Middle frontal gyrus (tissue), 1 donor: ENCODE results near the gene THSD1.
"Not testable (repeated sequence)": the region's sequence is repeated elsewhere in the genome, so short reads cannot be mapped to it uniquely, and the experiment has no call there.

Experiments
- DNase-seq: peaks from one replicate; pipeline ENCODE4 v3.0.0-alpha.2; 2015; ENCODE audit warnings: low spot score; ENCODE audit errors: extremely low spot score

THSD1 gene

DNA sequence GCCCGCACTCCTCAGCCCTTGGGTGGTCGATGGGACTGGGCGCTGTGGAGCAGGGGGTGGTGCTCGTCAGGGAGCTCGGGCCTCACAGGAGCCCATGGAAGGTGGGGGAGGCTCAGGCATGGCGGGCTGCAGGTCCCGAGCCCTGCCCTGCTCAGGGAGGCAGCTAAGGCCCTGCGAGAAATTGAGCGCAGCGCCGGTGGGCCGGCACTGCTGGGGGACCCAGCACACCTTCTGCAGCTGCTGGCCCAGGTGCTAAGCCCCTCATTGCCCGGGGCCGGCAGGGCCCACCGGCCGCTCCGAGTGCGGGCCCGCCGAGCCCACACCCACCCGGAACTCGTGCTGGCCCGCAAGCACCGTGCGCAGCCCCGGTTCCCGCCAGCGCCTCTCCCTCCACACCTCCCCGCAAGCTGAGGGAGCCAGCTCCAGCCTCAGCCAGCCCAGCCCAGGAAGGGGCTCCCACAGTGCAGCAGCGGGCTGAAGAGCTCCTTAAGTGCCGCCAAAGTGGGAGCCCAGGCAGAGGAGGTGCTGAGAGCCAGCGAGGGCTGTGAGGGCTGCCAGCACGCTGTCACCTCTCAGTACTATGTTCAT is 2.2 kb upstream of the THSD1 start:
- not testable (repeated sequence) for DNase-seq

DNA sequence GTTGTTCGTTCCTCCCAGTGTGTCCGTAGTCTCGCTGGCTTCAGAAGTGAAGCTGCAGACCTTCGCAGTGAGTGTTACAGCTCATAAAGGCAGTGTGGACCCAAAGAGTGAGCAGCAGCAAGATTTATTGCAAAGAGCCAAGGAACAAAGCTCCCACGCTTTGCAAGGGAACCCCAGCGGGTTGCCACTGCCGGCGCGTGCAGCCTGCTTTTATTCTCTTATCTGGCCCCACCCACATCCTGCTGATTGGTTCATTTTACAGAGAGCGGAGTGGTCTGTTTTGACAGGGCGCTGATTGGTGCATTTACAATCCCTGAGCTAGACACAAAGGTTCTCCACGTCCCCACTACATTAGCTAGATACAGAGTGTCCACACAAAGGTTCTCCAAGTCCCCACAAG is 1.5 kb upstream of the THSD1 start:
- DNase-seq: not testable (repeated sequence)

DNA sequence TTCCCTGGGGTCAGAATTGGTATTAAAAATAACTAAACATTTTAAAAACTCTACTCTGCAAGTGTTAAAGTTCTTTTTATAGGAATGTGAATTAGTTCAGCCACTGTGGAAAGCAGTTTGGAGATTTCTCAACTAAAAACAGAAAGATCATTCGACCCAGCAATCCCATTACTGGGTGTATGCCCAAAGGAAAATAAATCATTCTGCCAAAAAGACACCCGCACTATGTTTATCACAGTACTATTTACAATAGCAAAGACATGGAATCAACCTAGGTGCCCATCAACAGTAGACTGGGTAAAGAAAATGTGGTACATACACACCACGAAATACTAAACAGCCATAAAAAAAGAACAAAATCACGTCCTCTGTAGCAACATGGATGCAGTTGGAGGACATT is 657 bp upstream of the THSD1 start:
- DNase-seq: no peak

DNA sequence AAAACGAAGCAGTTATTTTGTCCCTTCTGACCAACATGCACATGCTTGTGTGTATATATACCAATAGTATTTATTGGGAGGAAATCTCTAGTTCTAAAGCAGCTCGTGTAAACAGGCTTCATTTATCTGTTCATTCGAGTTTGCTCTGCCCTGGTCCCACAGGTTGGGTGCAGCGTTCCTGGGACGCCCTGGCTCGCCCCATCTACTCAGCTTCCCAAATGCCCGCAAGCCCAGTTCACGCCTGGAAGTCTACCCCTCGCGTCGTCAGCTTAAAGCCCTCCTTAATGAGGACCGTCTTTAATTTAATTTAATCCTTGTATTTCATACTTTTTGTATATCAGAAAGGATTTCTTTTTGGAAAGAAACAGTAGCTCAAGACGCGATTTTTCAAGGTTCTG is 604 bp downstream of the THSD1 start:
- no peak for DNase-seq

DNA sequence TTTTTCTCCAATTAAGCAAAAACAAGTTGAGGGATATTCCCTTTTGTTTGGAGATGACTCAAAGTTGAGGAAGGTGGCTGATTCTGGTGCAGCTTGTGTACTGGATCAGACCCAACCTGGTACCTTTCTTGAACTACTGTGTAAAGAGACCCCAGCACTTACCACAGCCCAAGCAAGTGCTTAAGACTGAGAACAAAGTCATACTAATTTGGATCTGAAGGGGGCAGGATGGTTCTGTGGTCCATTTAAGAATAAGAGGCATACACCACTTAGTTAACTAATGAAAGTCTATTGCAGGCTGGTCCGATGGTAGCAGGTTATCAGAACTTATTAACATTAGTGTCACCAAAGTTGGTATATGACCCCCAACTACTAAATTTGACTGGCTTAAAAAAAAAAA is 6.3 kb downstream of the THSD1 start:
- DNase-seq: no peak

DNA sequence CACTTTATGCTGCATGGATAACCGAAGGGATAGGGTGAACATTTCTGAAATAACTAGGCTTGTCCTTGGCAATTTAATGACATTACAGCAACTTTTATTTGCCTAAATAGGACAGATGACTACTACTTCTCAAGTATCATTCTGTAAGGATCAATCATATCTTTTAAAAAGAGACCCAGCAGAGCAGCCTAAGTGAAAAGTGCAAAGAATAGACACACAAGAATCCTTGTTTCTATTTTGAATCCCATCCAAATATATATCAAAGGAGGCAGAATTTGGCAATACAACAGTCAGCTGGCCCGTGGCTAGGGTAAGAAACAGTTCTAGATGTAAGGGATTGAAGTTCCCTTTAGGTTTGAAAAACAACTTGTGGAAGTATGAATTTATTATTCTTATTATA is 6.9 kb downstream of the THSD1 start:
- DNase-seq: no peak

DNA sequence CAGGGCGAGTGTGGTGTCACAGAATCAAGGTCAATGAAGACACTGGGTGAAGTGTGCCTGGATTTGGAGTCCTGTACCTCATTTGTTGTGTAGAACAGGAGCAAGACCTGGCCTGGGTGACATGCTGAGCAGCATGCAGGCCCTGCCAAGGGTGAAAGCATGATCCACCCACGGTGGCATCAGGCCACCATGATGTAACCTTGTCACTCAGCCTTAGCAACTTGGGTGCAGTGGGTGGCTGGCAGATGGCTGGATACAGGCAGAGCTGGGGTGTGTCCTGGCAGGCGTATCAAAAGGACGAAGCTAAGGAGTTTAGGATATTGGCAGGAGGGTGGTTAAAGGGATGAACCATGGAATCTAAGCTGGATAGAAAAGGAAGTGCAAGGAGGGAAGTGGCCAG is 10.3 kb downstream of the THSD1 start:
- no peak for DNase-seq

DNA sequence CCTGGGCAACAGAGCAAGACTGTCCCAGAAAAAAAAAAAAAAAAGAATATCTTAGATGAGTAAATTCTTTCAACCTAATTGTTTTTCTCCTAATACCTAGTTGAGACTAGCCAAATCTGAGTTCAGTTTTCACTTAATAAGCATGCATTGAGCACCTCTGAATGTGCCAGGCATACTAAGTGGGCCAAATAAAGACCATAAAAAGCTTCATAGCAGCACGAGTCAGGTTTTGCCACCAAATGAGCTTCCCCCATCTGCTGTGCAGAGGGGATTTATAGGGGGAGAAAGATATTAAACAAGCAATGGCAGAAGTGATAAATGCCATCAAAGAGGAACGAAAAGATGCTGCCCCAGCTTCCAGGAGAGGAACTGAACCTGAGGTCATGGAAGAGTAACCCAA is 11.4 kb downstream of the THSD1 start:
- no peak for DNase-seq

DNA sequence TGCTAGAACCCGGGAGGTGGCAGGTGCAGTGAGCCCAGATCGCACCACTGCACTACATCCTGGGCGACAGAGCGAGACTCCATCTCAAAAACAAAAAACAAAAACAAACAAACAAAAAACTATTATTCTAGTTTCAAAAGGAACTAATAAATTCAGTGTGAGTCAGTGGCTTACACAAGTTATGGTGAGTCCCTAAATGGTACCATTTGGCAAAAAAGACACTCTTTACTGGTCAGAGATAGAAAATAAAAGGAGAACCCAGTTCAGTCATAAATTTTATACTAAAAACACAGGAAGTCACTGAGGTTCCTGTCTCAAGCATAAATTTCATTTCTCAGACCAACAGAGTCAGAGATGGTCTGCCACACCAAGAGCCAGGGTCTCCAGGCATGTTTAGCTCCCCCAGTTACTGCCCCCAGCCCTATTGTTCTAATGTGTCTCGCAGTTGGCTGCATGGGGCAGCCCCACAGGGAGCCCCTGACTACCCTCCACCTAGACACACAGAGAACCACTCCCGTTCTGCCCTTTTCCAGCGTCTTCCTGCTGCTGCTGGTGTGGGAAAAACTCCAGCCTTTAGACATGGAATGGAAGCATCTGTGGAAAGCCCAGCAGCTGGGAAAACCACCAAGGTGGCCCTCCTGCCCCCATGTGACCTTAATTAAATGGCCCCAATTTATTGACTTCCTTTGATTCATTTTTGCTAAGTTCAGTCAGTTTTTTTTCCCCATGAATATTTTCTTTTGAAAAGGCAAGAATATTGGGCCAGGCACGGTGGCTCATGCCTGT is 12.2 kb downstream of the THSD1 start:
- no peak for DNase-seq

DNA sequence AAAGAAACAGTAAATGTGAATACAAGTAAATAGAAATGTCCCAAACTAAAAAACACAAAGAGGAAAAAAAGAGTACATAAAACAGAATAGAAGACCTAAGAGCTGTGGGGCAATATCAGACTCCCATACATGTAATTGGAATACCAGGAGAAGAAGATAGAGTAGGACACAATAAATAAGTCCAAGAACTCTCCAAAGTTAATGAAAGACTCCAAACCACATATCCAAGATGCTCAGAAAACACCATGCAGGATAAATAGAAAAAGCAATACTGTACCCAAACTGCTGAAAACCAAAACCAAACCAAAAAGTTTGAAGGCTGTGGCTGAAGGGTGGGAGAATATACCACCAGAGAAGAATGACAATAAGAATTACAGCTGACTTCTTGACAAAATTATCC is 18.3 kb downstream of the THSD1 start:
- no peak for DNase-seq

DNA sequence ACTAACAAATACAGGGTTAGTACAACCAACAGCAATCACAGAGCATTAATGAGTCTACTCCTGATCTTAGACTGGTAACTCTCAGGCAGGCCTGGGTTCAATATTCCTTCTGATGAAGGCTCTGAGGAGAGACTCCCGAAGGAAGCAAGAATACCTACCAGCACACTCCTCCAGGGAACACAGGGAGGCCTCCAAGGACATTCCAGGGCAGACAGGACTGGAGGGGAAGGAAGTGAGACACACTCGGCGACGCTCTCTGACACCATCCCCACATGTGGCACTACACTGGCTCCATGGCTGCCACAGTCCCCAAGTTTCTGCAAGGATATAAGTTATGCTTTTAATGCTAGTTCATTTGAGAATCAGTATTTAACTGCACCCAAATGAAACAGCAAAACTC is 20.1 kb downstream of the THSD1 start:
- DNase-seq: no peak

DNA sequence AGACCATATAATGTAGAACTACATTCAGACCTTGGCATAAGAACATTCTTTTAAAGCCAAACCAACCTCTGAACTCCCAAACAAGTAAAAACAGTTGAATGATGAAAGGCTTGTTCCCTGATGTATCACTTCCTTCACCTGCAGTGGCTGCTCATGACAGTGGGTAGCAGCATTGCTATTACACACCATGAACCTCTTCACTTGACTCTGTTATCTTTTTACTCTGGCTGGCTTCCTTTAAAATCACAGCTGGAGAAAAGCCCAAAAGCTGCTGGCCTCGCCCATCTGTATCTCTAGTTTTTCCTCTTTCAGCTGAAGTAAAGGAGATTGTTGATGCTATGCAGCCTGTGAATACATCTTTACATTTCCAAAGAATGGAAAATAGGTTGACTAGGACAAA is 22.6 kb downstream of the THSD1 start:
- no peak for DNase-seq

DNA sequence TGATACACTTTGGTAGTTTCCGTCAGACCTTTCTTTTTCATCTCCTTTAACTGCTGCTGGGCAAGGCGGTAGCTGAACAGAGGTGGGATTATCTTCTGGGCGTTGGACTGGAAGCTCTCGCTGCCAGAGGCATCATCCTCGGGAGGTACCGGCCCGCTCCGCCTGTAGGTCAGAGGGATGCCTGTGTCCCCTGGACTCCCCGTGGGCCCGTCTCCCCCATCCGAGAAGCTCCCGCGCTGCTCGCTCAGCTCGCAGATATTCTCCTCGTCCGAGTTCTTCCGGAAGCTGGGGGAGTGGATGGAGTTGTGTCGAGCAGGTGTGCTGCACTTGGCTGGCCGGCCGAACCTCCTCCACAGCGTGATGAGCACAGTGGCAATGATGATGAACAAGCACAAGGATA is 27.7 kb downstream of the THSD1 start:
- no peak for DNase-seq

DNA sequence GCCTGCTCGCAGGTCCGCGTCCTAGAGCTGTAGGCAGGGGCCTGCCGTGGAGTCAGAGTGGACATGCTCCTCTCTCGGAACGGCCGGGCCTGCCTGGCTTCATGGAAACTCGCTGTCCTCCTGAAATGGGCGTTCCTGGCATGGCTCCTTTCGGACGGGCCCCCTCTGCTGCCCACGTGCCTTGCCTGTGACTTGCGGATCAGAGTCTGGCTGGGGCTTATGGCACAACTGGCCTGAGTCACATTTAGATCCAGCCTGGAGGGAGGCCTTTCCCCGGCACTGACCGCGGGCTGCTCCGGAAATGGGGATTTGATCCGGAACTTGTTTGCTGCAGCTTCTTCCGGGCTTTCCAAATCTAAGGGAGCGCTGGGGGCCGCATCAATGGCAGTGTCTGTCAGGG is 28.1 kb downstream of the THSD1 start:
- no peak for DNase-seq

DNA sequence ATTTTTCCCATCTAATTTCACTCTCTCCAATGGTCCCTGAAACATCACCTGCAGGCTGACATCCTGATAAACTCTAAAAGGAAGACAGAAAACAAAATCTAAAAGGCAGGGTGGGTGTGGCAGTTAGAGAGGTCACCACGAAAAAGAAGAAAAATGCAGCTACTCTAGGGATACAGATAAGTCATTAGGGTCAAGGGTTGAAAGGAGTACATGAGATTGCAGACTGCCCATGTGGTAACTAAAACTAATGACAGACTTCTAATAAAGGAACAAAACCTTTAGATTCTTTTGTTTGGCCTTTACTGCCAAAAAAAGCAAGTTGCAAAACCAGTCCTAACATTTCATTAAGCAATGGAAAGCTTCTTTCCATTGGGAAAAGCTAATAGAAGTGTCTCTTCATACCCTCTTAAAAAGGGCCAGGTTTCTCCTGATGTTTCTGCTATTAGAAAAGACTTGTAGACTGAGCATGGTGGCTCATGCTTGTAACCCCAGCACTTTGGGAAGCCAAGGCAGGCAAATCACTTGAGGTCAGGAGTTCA is 31.0 kb downstream of the THSD1 start:
- no peak for DNase-seq

DNA sequence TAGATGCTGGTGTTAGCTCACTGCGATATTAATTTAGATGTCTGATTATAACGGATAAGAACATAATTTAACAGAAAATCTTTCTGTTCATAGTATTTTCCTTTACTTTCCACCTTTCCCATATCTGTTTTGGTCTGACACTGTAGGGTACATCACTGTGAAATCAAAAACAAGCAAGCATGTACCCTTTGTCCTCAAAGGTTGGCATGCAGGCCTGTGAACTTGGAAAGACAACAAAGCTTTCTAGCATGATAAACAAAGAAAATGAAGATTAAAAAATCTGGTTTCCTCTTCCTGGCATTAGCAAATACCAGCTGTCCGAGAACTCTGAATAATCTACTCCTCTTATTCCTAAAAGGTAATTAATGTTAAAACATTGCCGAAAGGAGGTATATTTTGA is 31.6 kb downstream of the THSD1 start:
- DNase-seq: no peak

DNA sequence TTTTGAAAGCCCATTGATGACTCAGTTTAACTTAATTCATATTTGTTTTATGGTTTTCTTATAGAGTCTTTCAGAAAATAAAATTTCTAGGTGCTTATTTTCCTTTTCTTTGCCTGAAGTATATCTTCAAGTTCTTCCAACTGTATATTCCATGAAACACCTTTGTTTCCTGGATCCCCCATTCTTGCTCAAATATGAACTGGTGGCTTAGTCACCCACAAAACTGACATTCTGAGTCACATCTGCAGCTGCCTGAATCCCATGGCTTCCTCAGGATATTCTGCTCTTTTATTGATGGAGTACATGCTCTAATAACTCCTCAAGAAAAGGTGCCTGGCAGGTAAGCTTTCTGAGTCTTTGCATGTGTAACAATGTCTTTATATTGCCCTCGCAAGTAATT is 32.7 kb downstream of the THSD1 start:
- not testable (repeated sequence) for DNase-seq

DNA sequence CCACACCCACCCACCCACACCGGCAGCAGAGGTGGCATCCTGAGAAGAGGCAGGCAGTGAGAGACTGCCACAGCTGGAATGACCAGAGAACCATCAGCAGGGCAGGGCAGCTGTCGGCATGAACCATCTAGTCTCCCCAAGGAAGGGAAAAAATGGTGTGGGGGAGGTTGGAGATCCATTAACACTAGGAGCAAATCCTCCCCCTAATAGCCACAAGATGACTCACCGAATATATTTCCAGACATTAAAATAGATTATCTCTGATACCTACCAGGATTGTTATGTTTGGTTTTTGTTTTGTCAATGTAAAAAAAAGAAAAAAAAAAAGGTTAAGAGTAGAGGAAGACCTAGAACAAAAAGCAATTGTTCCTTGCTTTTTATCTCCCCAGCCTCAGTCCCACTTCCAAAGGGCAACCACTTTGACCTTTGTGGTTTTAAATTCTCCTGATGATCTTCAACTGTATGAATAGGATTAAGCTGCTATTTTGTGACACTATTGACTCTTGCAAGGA is 34.2 kb downstream of the THSD1 start:
- DNase-seq: no peak

DNA sequence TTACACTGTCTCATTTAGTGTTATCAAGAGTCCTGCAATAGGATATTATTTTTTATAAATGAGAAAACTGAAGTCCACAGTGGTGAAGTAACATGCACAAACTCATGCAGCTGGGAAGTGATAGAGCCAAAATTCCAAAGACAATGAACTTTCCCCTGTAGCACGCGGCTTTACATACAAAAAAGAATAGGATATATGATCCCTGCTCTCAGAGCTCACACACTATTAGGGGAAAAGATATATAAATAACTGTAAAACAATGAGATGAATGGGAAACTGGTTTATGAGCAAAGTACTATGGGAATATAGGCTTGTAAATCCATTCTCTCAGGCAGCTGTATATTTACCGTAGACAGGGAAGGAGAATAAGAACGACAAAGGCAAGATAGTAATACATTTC is 39.7 kb downstream of the THSD1 start:
- no peak for DNase-seq

DNA sequence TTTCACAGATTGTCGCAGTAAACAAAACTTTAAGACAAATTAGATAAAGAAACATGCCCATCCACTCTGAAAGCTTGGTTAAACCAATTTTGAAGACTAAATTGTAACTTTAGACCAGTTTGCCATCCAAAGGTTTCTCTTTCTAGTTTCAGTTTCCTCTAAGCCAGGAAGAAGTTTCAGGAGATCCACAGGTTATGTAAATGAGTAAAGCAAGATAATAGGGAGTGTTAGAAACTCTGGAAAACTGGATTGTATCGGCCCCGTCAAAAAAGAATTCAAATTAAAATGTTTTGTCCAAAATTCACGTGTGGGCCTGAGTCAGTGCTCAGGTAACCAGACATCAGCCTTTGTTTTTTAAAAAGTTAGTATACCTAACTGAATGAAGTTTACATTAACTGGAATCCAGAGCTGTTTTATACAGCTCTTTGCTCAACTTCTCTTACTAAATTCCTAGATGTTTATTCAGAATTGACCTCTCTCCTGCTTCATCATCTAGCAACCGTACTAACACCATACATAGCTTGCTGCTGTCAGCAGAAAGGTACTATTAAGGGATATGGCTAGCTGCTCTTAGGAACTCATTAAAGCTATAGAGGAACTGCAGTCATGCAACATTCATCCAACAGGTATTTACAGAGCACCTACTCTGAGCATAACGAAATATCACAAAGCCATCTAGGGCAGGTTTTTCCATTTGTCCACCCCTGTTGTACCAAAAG is 43.6 kb downstream of the THSD1 start:
- not testable (repeated sequence) for DNase-seq

DNA sequence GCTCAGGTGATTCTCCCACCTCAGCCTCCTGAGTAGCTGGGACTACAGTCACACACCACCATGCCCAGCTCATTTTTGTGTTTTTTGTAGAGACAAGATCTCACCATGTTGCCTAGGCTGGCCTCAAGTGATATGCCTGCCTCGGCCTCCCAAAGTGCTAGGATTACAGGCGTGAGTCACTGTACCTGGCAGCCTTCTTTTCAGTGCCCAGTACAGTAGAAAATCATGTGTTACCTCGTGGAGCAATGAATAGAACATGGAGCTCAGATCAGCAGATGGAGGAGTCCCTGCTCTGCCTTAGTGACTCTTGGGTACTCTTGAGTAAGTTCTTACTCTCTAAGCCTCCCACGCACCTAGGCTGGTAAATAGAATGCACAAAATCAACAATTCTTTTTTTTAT is 44.7 kb downstream of the THSD1 start:
- no peak for DNase-seq

DNA sequence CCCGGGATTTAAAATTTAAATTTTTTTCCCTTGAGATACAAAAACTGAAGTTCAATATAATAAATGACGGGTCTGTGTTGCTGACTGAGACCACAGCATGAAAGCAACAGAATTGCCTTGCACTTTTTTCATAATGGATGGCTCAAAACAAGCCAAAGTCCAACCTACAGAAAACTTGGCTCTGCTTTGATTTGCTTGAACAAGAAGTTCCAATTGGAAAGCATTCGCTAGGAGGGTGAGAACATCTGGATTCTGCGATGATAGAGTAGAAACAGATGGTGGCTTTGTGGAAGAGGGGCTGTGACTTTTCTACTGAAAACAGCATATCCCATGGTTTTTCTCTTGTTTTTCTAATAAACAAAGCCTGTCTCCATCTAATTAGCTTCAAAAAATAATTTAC is 46.4 kb downstream of the THSD1 start:
- no peak for DNase-seq
